ENCODE data around the gene IMP3.
"Not testable (repeated sequence)": the region's sequence is repeated elsewhere in the genome, so short reads cannot be mapped to it uniquely, and the experiment has no call there.

GRCh38 chr15:75678324-75678690, 38.3 kb upstream of the IMP3 start:
- TF ChIP-seq, protein P1, sequence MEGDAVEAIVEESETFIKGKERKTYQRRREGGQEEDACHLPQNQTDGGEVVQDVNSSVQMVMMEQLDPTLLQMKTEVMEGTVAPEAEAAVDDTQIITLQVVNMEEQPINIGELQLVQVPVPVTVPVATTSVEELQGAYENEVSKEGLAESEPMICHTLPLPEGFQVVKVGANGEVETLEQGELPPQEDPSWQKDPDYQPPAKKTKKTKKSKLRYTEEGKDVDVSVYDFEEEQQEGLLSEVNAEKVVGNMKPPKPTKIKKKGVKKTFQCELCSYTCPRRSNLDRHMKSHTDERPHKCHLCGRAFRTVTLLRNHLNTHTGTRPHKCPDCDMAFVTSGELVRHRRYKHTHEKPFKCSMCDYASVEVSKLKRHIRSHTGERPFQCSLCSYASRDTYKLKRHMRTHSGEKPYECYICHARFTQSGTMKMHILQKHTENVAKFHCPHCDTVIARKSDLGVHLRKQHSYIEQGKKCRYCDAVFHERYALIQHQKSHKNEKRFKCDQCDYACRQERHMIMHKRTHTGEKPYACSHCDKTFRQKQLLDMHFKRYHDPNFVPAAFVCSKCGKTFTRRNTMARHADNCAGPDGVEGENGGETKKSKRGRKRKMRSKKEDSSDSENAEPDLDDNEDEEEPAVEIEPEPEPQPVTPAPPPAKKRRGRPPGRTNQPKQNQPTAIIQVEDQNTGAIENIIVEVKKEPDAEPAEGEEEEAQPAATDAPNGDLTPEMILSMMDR (IDR thresholded peaks at IDR 0.05): not testable (repeated sequence)
- not testable (repeated sequence) for TF ChIP-seq POLR2A (IDR thresholded peaks at IDR 0.05)

Data from lower leg skin (tissue), 3 donors.